HG02852 (cell line): ENCODE measurements around the gene AUTS2.

Experiments used
- ATAC-seq: cut with Tn5 transposase; IDR thresholded peaks from one replicate; pipeline ENCODE4 v1.9.1; 2021; ENCODE audit warnings: mild to moderate bottlenecking, moderate library complexity; ENCODE audit not compliant: unreplicated experiment

AUTS2 gene

GRCh38 chr7:70014472-70015177 is 416.4 kb downstream of the AUTS2 start:
- ATAC-seq = no peak

- no peak for ATAC-seq
These were observed 417.1 kb downstream of the AUTS2 start for GRCh38 chr7:70015353-70015752.

GRCh38 chr7:70016044-70016770 is 417.9 kb downstream of the AUTS2 start:
- no peak for ATAC-seq

- no peak for ATAC-seq
These were observed 419.1 kb downstream of the AUTS2 start for GRCh38 chr7:70017357-70017756.

GRCh38 chr7:70018700-70019099 is 420.4 kb downstream of the AUTS2 start:
- no peak for ATAC-seq

- ATAC-seq = no peak
These were observed 429.6 kb downstream of the AUTS2 start for GRCh38 chr7:70027867-70028266.

- ATAC-seq = no peak
These were observed 430.3 kb downstream of the AUTS2 start for GRCh38 chr7:70028620-70029019.

GRCh38 chr7:70029993-70030392 is 431.7 kb downstream of the AUTS2 start:
- no peak for ATAC-seq

- ATAC-seq = no peak
These were observed 432.5 kb downstream of the AUTS2 start for GRCh38 chr7:70030745-70031144.

GRCh38 chr7:70031245-70031644 is 433.0 kb downstream of the AUTS2 start:
- ATAC-seq = no peak

- no peak for ATAC-seq
These were observed 434.4 kb downstream of the AUTS2 start for GRCh38 chr7:70032649-70033048.

GRCh38 chr7:70033226-70033625 is 435.0 kb downstream of the AUTS2 start:
- no peak for ATAC-seq

- ATAC-seq = no peak
These were observed 436.7 kb downstream of the AUTS2 start for GRCh38 chr7:70034999-70035398.

GRCh38 chr7:70035519-70035918 is 437.2 kb downstream of the AUTS2 start:
- no peak for ATAC-seq

- no peak for ATAC-seq
These were observed 437.7 kb downstream of the AUTS2 start for GRCh38 chr7:70035955-70036354.

- ATAC-seq = no peak
These were observed 438.4 kb downstream of the AUTS2 start for GRCh38 chr7:70036695-70037094.

GRCh38 chr7:70037171-70037933 is 439.1 kb downstream of the AUTS2 start:
- ATAC-seq = no peak

- no peak for ATAC-seq
These were observed 441.8 kb downstream of the AUTS2 start for GRCh38 chr7:70040051-70040450.

- no peak for ATAC-seq
These were observed 442.9 kb downstream of the AUTS2 start for GRCh38 chr7:70040970-70041766.

- no peak for ATAC-seq
These were observed 444.3 kb downstream of the AUTS2 start for GRCh38 chr7:70042533-70042932.

GRCh38 chr7:70043015-70043538 is 444.8 kb downstream of the AUTS2 start:
- no peak for ATAC-seq
